D341Med (cell line): ENCODE results near the gene KCNT1.

ENCODE experiments used
- DNase-seq: peaks from one replicate; pipeline ENCODE4 v3.0.0; 2012; ENCODE audit warnings: low spot score

Gene KCNT1

DNA sequence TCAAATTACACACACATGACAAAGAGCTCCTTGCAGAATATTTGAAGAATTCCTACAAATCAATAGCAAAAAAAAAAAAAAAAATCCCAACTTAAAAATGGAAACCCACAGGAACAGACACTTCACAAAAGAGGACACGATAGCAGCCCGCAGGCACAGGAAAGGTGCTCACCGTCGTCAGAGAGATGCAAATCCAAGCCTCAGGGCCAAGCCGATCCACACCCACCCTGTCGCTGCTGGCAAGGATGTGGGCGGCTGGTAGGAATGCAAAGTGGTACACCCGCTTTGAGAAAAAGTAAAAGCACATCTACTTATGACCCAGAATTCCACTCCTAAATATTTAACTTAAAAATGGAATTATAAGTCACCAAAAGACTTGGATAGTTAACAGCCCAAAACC is 28.0 kb upstream of the KCNT1 start:
- DNase-seq: no peak

- no peak for DNase-seq
These were observed 27.0 kb upstream of the KCNT1 start for GRCh38 chr9:135674977-135675376.

- DNase-seq: no peak
These were observed 25.1 kb upstream of the KCNT1 start for GRCh38 chr9:135676891-135677290.

DNA sequence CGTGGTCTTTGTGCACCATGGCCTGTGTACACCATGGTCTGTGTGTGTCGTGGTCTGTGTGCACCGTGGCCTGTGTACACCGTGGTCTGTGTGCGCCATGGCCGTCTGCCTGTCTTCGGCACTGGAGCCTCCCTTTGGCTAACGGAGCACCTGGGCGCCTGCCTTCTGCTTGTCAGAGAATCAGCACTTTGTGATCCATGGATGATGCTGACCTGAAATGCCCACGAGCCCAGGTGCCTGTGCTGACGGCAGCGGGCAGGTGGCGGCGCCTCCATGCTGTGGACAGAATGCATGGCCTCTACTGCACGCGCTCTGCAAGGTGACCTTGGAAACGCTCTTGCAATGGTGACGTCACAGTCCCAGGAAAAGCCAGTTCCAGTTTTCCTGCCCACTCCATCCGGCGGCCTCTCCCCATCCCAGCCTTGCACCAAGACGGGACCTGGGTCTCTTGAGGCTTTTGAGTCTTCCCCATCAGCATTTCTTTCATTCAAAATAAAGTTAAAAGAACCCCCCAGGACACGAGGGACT is 24.3 kb upstream of the KCNT1 start:
- DNase-seq: no peak

GRCh38 chr9:135678236-135679017 is 23.6 kb upstream of the KCNT1 start:
- DNase-seq: no peak

DNA sequence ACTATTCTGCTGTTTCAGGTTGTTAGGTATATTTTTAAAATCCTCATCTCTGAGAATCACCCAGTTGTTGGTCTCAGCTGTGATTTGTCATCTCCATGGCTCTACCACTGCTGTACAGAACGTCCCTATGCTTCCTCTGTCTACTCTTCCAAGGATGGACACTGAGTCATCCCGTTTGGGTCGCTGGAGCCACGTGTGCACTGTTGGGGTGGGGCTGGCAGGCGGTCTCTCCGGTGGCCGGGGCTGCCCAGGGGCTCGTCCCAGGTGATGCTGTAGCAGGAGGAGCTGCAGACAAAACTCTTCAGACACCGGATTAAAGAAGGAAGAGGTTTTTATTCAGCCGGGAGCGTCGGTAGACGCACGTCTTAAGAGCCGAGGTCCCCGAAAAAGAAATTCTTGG is 21.9 kb upstream of the KCNT1 start:
- no peak for DNase-seq

GRCh38 chr9:135681161-135681560 is 20.8 kb upstream of the KCNT1 start:
- no peak for DNase-seq

GRCh38 chr9:135683401-135684034 is 18.5 kb upstream of the KCNT1 start:
- DNase-seq: no peak

DNA sequence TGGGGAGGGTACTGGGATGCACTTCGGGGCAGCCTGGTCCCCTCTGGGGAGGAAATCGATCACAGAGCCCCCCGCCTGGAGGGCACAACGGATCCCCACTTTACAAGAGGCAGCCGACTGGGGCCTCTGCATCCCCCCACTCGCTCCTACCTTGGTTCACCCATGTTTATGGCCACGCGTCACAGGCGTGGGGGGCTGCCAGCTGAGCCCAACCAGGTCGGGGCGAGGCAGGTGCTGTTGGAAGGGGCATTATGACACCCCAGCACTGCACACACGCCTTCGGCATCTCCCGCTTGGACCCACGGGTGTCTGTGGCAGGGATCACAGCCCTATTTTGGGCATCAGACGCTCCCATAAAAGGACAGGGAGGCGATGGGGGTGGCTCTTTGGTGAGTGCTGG is 17.3 kb upstream of the KCNT1 start:
- no peak for DNase-seq

DNA sequence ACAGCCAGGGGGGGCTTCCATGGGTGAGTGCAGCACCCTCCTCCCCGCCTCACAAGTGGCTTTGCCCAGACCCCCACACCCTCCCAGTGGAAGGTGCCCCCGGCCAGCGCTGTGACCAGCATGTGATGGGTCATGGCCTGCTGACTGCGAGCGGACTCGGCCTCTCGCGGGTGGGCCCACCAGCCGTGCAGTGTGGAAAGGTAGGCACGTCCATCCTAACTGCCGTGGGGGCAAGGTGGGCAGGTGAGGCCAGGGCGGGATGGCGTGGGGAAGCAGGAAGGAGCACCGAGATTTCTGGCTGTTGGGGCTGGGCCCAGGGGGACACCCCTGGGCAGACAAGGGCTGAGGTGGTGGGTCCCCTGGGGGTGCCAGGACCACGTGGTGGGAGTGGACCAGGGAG is 14.8 kb upstream of the KCNT1 start:
- no peak for DNase-seq

DNA sequence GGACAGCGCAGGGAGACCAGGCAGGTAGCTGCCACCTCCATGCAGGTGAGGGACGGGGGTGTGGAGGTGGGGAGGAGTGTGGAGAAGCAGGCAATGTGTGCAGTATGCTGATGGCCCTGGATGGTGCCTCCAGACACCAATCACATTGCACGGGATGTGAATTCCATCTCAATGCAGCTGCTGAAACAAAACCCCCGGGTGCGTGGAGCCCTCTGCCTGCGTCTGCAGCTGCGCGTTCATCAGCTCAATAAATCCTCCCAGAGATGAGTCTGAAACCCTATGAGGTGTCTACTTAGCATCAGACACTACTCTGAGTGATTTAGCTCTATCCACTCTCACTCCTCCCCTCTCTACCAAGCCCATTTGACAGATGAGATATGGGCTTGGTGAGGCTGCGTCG is 13.0 kb upstream of the KCNT1 start:
- DNase-seq: no peak

DNA sequence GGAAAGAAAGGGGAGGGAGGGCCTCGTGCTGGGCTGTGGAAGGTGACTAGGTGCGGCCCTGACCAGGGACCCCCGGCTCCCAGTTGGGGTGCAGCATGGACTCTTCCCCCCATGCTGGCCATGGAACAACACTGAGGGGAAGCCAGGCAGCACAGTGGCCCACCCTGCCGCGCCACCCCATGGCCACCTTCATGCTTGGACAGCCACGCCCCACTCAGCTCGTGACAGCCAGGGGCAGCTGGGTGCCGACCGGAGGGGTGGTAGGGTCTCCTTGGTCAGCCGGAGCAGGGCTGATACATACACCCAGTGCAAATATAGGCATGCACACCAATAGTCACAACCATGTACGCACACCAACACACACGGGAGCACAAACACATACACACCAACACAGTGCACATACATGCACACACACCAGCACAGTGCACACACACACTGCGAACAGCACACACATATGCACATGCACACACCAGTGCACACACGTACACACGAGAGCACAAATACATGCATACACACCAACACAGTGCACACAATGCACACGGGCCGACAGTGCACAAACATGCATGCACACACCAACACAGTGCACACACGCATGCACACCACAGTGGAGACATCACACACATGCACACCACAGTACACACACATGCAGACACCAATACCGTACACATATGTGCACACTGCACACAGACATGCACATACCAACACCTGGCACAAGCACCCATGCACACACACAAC is 11.0 kb upstream of the KCNT1 start:
- DNase-seq: no peak

GRCh38 chr9:135692410-135692809 is 9.6 kb upstream of the KCNT1 start:
- no peak for DNase-seq

- DNase-seq: no peak
These were observed 8.7 kb upstream of the KCNT1 start for GRCh38 chr9:135693265-135693664.

- DNase-seq: no peak
These were observed 8.2 kb upstream of the KCNT1 start for GRCh38 chr9:135693771-135694170.

GRCh38 chr9:135694414-135694813 is 7.6 kb upstream of the KCNT1 start:
- DNase-seq: no peak

GRCh38 chr9:135695036-135695435 is 6.9 kb upstream of the KCNT1 start:
- no peak for DNase-seq

GRCh38 chr9:135695642-135696041 is 6.3 kb upstream of the KCNT1 start:
- DNase-seq: no peak

DNA sequence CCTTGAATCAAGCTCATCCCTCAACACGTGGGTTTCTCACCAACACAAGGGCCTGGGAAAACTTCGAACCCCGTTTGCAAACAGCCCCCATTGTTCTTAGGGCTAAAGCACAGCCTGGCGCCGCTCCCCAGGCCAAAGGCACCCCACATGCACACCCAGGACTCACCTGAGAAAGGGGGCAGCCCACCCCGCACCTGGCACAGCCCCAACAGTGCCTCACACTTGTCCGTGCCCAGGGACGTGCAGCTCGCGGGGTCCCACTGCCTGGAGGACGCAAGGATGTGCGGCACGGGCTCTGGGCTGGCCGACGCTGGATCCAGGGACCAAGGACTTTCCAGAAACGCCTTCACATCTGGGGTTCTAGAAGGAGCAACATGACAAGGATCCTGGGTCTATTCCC is 5.5 kb upstream of the KCNT1 start:
- DNase-seq: no peak

GRCh38 chr9:135697226-135697625 is 4.8 kb upstream of the KCNT1 start:
- DNase-seq: no peak

- DNase-seq: no peak
These were observed 3.7 kb upstream of the KCNT1 start for GRCh38 chr9:135698236-135698635.

GRCh38 chr9:135698767-135699166 is 3.2 kb upstream of the KCNT1 start:
- no peak for DNase-seq

DNA sequence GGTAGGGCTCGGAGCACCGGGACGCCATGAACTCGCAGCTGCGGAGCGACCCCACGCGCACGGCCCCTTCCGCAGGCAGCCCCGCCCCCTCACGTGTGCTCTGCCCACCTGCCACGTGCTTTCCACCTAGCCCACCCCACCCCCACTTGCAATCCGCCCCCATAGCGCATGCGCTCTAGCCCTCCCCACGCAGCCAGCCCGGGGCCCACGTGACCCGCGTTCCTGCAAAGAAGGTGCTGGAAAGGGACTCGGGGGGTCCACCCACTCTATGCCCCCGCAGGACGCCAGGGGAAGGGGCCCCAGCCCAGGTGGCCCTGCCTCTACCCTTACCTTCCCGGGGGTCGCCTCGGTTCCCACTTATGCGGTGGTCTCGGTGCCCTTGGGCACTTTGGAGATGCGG is 2.5 kb upstream of the KCNT1 start, which contains the start of gene SOHLH1:
Gene SOHLH1, minus strand, starts transcription at position 42 of the 400 bp plus-strand sequence. Its CDS starts 14 bp downstream, at position 28.
- DNase-seq: no peak
